ENCODE measurements around the gene LRRD1. TPM values are rescaled to one million over a fixed set of nuclear protein-coding genes. Genes with fewer than 3 reads are reported as not detected.
"Not testable (repeated sequence)": the region's sequence is repeated elsewhere in the genome, so short reads cannot be mapped to it uniquely, and the experiment has no call there.

The LRRD1 gene
- total and polyA plus RNA-seq, 5 donors, result 0.17 to 0.57 (median 0.25) TPM; not detected in 2

DNA sequence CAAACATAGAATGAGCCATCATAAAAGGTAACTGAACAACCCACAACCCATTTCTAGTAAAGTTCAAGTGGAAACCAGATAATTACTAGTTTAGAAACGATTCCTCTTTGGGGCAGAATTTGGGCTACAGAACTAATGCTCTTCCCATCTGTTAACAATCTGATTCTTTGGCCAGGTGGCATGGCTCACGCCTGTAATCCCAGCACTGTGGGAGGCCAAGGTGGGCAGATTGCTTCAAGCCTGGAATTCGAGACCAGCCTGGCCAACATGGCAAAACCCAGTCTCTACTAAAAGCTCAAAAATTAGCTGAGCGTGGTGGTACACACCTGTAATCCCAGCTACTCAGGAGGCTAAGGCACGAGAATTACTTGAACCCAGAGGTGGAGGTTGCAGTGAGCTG, 63.1 kb downstream of the LRRD1 start:
- no peak for DNase-seq
- ATAC-seq, result no peak
- intact Hi-C loops (cut with DNase I), result no loop called here
- Histone ChIP-seq H3K27ac (ENCODE audit: low read length) (no peak overlapping the region), H3K4me1 (ENCODE audit: control insufficient read depth, insufficient read depth, low read length) (no peaks in the 10 kb centered on the region), H3K27me3 (ENCODE audit: control insufficient read depth, insufficient read depth) (no peaks in the 10 kb centered on the region), H3K4me3 (ENCODE audit: low read length) (no peak overlapping the region), H3K9me3 (ENCODE audit: control insufficient read depth, low read length) (no peaks in the 10 kb centered on the region)
- WGBS, result 94% methylated on average over 5 of the region's 5 CpGs

DNA sequence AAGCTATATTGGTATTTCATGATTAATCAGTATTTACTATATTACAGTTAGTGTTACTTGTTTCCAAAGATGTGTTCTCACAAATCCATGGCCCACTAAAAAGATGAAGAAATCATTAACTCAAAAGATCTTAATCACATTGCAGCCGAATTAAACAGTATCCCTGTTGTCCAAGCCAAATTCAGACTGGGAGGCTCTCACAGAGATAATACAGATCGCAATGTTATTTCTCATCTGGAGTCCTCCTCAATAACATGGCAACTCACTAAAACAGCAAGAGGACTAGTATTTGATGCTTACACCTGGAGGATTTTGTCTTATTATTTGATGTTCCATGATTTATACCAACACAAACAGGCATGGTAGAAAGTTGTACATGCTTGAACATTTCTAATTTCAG, 68.1 kb downstream of the LRRD1 start:
- ATAC-seq (no peak), DNase-seq (no peak)
- WGBS, result 76% methylated on average over 2 of the region's 2 CpGs
- Histone ChIP-seq H3K27ac (ENCODE audit: low read length) (no peak overlapping the region), H3K9me3 (ENCODE audit: control insufficient read depth, low read length) (no peaks in the 10 kb centered on the region), H3K4me3 (ENCODE audit: low read length) (no peak overlapping the region), H3K4me1 (ENCODE audit: control insufficient read depth, insufficient read depth, low read length) (no peaks in the 10 kb centered on the region), H3K27me3 (ENCODE audit: control insufficient read depth, insufficient read depth) (no peaks in the 10 kb centered on the region)
- intact Hi-C loops (cut with DNase I), result no loop called here

DNA sequence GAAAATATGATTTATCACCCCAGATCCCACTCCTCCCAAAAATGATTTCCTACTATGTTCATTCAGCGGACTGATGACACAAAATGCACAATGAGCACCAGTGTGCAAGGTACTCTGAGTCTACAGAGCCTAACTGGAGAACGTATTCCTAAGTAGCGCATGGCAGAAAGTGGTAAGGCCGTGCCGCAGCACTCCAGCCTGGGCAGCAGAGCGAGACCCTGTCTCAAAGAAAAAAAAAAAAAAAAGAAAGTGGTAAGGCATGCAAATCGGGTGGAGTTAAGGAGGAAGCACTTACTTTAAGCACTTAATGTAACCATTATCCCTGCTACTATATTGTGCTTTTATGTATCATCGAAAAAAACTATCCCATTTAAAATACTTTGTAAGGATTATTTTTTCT, 70.1 kb downstream of the LRRD1 start:
- intact Hi-C loops (cut with DNase I), result no loop called here
- WGBS, result 94% methylated on average over 8 of the region's 8 CpGs
- H3K9me3 ChIP-seq (ENCODE audit: control insufficient read depth, low read length), result no peaks in the 10 kb centered on the region
- no peaks in the 10 kb centered on the region for H3K27me3 ChIP-seq (ENCODE audit: control insufficient read depth, insufficient read depth)
- H3K27ac ChIP-seq (ENCODE audit: low read length), result no peak overlapping the region
- DNase-seq (no peak), ATAC-seq (peak in 1 of 2 donors; percentile 36)
- no peaks in the 10 kb centered on the region for H3K4me1 ChIP-seq (ENCODE audit: control insufficient read depth, insufficient read depth, low read length)
- H3K4me3 ChIP-seq (ENCODE audit: low read length), result no peak overlapping the region

DNA sequence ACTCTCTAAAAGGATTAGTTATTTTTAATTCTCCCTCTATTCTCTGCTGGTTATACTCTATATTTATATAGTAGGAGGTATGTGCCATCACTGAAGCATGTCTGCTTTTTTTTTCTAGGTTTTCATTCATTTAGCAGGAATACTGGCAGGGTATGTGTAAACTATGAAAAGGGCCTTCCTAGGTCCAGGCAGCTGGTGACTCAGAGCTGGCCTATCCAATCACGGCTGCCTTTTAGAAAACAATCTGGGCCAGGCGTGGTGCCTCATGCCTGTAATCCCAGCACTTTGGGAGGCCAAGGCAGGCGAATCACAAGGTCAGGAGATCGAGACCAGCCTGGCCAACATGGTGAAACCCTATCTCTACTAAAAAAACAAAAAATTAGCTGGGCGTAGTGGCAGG, 76.1 kb downstream of the LRRD1 start:
- DNase-seq; H3K27ac ChIP-seq (ENCODE audit: low read length); H3K4me3 ChIP-seq (ENCODE audit: low read length); ATAC-seq; H3K27me3 ChIP-seq (ENCODE audit: control insufficient read depth, insufficient read depth); intact Hi-C loops (cut with DNase I); H3K9me3 ChIP-seq (ENCODE audit: control insufficient read depth, low read length); H3K4me1 ChIP-seq (ENCODE audit: control insufficient read depth, insufficient read depth, low read length): not testable (repeated sequence)
- 97% methylated on average over 5 of the region's 5 CpGs for WGBS

DNA sequence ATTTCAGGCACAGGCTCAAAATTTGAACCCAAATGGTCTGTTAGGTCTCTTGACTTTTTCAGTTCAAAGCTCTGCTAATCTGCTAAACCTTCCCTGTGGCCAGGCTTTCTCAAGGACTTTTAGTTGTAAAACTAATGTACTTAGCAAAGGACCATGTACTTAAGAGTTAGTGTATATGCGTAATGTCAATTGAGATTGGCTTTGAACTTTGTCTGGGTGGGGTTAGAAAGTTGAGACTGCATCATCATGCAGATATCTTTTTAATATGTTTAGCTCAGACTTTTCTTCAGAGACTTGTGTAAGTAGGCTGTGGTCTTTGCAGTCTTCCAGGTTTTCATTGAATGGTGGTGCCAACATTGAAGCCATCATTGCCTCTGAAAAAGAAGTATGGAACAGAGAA, 78.4 kb downstream of the LRRD1 start:
- 99% methylated on average over 1 of the region's 1 CpG for WGBS
- intact Hi-C loops (cut with DNase I), result no loop called here

DNA sequence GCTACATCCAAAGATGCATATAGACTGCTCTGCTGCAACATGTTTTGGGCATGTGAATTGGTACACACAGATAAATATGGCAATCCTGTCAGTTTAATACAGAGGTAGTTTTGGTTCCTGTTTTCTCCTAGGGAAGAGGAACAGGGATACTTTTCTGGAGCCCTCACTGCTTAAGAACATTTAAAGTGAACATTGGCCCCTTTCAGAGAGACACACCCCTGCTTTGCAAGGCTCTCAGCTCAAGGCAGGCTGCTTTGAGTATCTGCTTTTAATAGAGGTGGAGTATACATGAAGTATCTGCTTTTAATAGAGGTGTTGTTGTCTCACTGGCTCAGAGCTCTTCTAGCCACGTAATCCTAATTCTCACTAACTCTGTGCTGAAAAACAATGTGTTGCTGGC, 83.6 kb downstream of the LRRD1 start:
- Histone ChIP-seq H3K27me3 (ENCODE audit: control insufficient read depth, insufficient read depth) (no peaks in the 10 kb centered on the region), H3K27ac (ENCODE audit: low read length) (no peak overlapping the region), H3K4me1 (ENCODE audit: control insufficient read depth, insufficient read depth, low read length) (no peaks in the 10 kb centered on the region), H3K9me3 (ENCODE audit: control insufficient read depth, low read length) (no peaks in the 10 kb centered on the region), H3K4me3 (ENCODE audit: low read length) (no peak overlapping the region)
- ATAC-seq (peak in 1 of 2 donors; percentile 66), DNase-seq (no peak)
- 66% methylated on average over 1 of the region's 1 CpG for WGBS
- intact Hi-C loops (cut with DNase I), result no loop called here

More for the DNA sequence above, 78.4 kb downstream of the LRRD1 start:
- ATAC-seq (no peak), DNase-seq (no peak)
- Histone ChIP-seq H3K27ac (ENCODE audit: low read length) (no peak overlapping the region), H3K4me3 (ENCODE audit: low read length) (no peak overlapping the region), H3K9me3 (ENCODE audit: control insufficient read depth, low read length) (no peaks in the 10 kb centered on the region), H3K4me1 (ENCODE audit: control insufficient read depth, insufficient read depth, low read length) (no peaks in the 10 kb centered on the region), H3K27me3 (ENCODE audit: control insufficient read depth, insufficient read depth) (no peaks in the 10 kb centered on the region)

Small RNAs within 50 kb of the gene (microRNA-seq; reads per million reads assigned to microRNA genes)
- 0 reads per million in 2 donors for gene MIR1285-1

Other genes with a start within 250 kb of the LRRD1 start
- gene AKAP9, start 238.3 kb downstream of the LRRD1 start, total RNA-seq, result 10 to 100 TPM; 33.9 to 47.4 (median 40.7) TPM
- gene AKAP9, start 238.3 kb downstream of the LRRD1 start, polyA plus RNA-seq, result 15.5 TPM
- 10 to 100 TPM; 29.0 to 65.9 (median 35.3) TPM for gene CYP51A1, start 44.7 kb downstream of the LRRD1 start, total RNA-seq
- 17.6 TPM for gene CYP51A1, start 44.7 kb downstream of the LRRD1 start, polyA plus RNA-seq
- gene KRIT1, start 66.8 kb upstream of the LRRD1 start, total RNA-seq, result 10 to 100 TPM; 31.8 to 38.2 (median 35.7) TPM
- gene KRIT1, start 66.8 kb upstream of the LRRD1 start, polyA plus RNA-seq, result 19.0 TPM
- 10 to 100 TPM; 49.3 to 55.3 (median 52.4) TPM for gene ANKIB1, start 66.8 kb upstream of the LRRD1 start, total RNA-seq
- gene ANKIB1, start 66.8 kb upstream of the LRRD1 start, polyA plus RNA-seq, result 8.1 TPM

Data from right cardiac atrium (tissue), 5 donors.